ENCODE results near the gene AGTRAP. TPM values are rescaled to one million over a fixed set of nuclear protein-coding genes. Genes with fewer than 3 reads are reported as not detected.

AGTRAP gene
- total and polyA plus RNA-seq, 2 of the 8 experiments (the other 6 are each of a cell fraction or from before 2014, with no cell fraction given): 69.7 to 192 TPM

DNA sequence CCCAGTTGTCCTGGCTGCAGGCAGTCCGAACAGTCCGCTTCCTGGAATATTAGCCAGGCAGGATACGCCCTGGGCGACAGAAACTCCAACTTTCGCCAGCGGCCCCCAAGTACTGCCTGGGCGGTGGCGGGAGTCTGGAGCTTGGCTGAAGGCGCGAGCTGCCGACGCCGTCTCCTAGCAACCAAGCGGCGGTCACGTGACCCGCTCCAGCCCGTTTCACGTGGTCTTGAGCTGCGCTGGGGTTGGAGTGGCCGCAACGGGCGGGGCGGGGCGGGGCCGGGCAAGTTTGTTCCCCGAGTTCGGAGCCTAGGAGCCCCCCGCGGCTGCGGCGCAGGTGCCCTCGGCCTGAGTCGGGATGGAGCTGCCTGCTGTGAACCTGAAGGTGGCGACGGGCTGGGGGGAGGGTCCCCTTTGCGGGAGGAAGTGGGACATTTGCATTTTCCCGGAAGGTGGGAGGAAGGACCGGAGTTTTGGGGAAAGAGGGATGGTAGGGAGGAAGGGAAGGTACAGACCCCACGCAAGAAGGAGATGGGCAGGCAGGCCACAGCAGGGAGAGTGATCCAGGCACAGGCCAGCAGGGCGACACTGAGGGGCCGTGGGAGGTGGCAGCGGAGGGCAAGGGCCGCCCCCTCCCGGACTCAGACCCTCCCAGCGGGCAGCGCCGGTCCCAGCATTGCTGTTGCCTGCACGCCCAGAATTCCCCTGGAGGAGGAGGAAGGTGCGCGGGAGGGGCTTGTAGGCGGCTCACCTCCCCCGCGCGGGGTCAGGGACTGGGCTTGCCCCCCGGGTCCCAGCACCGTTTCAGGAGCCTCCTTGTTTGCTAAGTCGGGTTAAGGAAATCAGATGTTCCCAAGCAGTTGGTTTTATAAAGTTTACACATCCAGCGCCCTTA, at the start of gene AGTRAP (continued):
- TF ChIP-seq EZH2 (IDR thresholded peaks at IDR 0.05; ENCODE audit: low read depth, low read length, severe bottlenecking) (no peak), EGR1 (IDR thresholded peaks at IDR 0.05; ENCODE audit: borderline replicate concordance, low read depth, low read length) (0 out of 2 replicates have a peak, but pooled peaks have one; percentile 20), RAD21 (IDR thresholded peaks at IDR 0.05 in 1 of 2, conservative IDR thresholded peaks at IDR 0.05 in 1 of 2; ENCODE audit: low read depth in 2 of 2, low read length in 2 of 2) (no peak), SIX5 (IDR thresholded peaks at IDR 0.05; ENCODE audit: low read depth, low read length) (no peak), HDAC2 (IDR thresholded peaks at IDR 0.05; ENCODE audit: borderline replicate concordance in 1 of 2, low read depth in 2 of 2, low read length in 2 of 2) (peak in 1 of 2 experiments; percentile 97; a peak in 2 of 4 replicates), BACH1 (IDR thresholded peaks at IDR 0.05; ENCODE audit: low read length) (peak; percentile 24; the same call in 1 of the 2 replicates), TEAD4 (IDR thresholded peaks at IDR 0.05; ENCODE audit: low read depth, low read length) (peak; percentile 25; the same call in 1 of the 2 replicates), CREB1 (IDR thresholded peaks at IDR 0.05) (no peak), SP2 (IDR thresholded peaks at IDR 0.05; ENCODE audit: low read length) (no peak), SIRT6 (IDR thresholded peaks at IDR 0.05; ENCODE audit: low read length) (no peak), KDM4A (IDR thresholded peaks at IDR 0.05; ENCODE audit: low read depth, low read length, severe bottlenecking) (peak; percentile 53), SUZ12 (IDR thresholded peaks at IDR 0.05; ENCODE audit: low read length) (no peak), RNF2 (IDR thresholded peaks at IDR 0.05; ENCODE audit: borderline replicate concordance, low read depth, low read length, missing control alignments, poor library complexity, severe bottlenecking) (no peak), JUN (IDR thresholded peaks at IDR 0.05; ENCODE audit: low read depth, low read length) (no peak), ZNF274 (IDR thresholded peaks at IDR 0.05; ENCODE audit: borderline replicate concordance, extremely low read depth, low read length) (no peak), EP300 (IDR thresholded peaks at IDR 0.05; ENCODE audit: borderline replicate concordance in 1 of 2, low read depth in 2 of 2, low read length in 2 of 2) (peak in 1 of 2 experiments; percentile 53; a peak in 1 of 3 replicates), GABPA (IDR thresholded peaks at IDR 0.05; ENCODE audit: borderline replicate concordance, insufficient read depth, low read length) (no peak; the same call in 1 of the 2 replicates), POLR2AphosphoS5 (IDR thresholded peaks at IDR 0.05; ENCODE audit: low read depth, low read length) (peak; percentile 50)
- TF ChIP-seq, protein P1, sequence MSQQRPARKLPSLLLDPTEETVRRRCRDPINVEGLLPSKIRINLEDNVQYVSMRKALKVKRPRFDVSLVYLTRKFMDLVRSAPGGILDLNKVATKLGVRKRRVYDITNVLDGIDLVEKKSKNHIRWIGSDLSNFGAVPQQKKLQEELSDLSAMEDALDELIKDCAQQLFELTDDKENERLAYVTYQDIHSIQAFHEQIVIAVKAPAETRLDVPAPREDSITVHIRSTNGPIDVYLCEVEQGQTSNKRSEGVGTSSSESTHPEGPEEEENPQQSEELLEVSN (IDR thresholded peaks at IDR 0.05): peak; percentile 67
- TF ChIP-seq, protein P2, sequence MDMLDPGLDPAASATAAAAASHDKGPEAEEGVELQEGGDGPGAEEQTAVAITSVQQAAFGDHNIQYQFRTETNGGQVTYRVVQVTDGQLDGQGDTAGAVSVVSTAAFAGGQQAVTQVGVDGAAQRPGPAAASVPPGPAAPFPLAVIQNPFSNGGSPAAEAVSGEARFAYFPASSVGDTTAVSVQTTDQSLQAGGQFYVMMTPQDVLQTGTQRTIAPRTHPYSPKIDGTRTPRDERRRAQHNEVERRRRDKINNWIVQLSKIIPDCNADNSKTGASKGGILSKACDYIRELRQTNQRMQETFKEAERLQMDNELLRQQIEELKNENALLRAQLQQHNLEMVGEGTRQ (IDR thresholded peaks at IDR 0.05; ENCODE audit: low read length): peak; percentile 99

Measured in H1 (cell line).